ENCODE measurements around the gene TNRC6B.

The TNRC6B gene

DNA sequence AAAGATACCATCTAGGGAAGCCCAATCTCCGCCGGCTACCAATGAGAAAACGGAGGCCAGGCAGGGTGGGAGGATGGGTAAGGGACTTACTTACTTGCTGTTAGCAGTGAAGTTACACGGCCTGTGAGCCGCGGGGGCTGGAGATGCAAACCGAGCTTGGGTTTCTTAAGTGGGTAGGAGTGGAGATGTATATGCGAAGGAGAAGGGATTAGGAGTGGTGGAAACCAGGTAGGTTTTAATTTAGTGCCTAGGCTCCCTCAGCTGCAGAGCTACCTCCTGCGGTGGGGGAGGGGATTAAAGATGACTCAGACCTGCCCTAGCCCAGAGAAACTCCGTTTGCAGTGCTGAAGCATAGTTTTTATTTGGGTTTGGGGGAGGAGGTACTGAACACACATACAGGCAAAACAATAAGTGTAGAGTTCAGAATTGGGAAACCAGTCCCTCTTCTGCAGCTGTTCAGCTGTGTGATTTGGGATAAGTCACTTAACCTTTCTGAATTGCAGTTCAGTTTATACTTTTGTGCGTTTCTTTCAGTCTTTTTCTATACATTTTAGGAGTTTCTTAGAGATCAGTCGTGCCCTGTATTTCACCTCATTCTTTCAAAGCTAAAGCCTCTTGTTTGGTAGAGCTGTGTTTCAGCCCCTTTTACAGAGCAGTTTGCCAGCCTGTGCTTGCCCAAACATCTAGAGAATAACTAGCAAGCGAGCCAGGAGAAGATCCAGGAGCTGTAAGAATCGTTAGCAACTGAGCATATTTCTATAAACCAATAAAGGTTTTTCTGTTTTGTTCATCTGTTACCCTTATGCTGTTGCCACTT, 596 bp upstream of the TNRC6B start:
- no peaks in the 10 kb centered on the region for H3F3A ChIP-seq (ENCODE audit: insufficient read depth, low read length)

DNA sequence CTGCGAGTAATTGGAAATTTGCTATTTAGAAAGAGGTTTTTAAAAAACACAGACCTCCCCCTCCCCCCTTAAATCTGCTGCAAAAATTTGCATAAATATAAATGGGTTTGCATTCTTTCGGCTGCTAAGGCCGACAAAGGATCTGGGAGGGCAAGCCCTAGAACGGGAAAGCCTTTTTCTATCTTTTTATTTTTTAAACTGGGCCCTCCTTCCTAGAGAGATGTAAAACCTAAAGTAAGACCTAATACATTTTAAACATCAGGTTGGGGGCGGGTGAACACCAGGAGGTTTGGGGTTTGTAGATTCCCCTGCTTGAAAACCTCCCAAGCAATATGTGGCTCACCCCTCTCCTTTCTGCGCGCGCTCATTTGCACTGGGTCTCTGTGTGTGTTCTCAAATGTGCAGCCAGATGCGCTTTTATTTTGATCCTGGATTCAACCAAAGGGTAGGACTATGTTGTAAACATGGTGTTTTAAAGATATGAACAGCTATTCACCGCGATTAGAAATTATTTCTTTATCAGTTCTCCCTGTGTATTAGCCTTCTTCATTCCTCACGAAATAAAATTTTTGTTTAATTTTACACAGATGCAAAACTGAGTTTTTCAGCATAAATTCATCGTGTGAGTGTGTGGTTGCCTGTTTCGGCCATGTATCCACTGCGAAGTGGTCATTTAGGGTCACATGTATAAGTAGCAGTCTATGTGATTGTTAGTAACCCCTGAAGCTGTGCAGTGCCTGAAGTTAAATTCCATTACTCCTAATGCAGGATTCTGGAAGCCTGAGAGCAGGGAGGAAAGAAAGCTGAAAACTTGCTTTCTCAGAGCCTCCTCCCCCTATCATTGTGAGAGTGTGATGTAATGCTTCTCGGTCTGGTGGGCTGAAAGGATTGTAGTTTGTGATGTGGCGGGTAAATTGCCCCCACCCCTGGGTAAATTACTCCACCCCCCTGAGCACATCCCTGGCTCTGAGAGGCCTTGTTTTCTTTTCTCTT, 988 bp downstream of the TNRC6B start:
- H3K4me2 ChIP-seq (ENCODE audit: low read length): peak overlapping the region; percentile 77
- H3K36me3 ChIP-seq (ENCODE audit: insufficient read depth, low read length): peaks cover 9% of the 10 kb centered on the region; the same call in 1 of the 2 replicates
- H4K20me1 ChIP-seq (ENCODE audit: insufficient read depth, low read length): no peaks in the 10 kb centered on the region
- no peak overlapping the region for H2AFZ ChIP-seq (ENCODE audit: low read length)
- H3K79me2 ChIP-seq (ENCODE audit: insufficient read depth, low read length): peaks cover 57% of the 10 kb centered on the region
- H3K9me3 ChIP-seq (ENCODE audit: low read length): no peaks in the 10 kb centered on the region
- no peaks in the 10 kb centered on the region for H3K27me3 ChIP-seq (ENCODE audit: insufficient read depth, low read length)
- TF ChIP-seq EZH2 (IDR thresholded peaks at IDR 0.05; ENCODE audit: borderline replicate concordance, low read length): no peak
- TF ChIP-seq, protein P1, sequence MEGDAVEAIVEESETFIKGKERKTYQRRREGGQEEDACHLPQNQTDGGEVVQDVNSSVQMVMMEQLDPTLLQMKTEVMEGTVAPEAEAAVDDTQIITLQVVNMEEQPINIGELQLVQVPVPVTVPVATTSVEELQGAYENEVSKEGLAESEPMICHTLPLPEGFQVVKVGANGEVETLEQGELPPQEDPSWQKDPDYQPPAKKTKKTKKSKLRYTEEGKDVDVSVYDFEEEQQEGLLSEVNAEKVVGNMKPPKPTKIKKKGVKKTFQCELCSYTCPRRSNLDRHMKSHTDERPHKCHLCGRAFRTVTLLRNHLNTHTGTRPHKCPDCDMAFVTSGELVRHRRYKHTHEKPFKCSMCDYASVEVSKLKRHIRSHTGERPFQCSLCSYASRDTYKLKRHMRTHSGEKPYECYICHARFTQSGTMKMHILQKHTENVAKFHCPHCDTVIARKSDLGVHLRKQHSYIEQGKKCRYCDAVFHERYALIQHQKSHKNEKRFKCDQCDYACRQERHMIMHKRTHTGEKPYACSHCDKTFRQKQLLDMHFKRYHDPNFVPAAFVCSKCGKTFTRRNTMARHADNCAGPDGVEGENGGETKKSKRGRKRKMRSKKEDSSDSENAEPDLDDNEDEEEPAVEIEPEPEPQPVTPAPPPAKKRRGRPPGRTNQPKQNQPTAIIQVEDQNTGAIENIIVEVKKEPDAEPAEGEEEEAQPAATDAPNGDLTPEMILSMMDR (IDR thresholded peaks at IDR 0.05; ENCODE audit: low read length): no peak
- H3K27ac ChIP-seq (ENCODE audit: low read depth, low read length, poor library complexity, severe bottlenecking): peak overlapping the region; percentile 95
- H3F3A ChIP-seq (ENCODE audit: insufficient read depth, low read length): no peaks in the 10 kb centered on the region
- no peaks in the 10 kb centered on the region for H3K9me2 ChIP-seq (ENCODE audit: low read depth, low read length)
- peak overlapping the region; percentile 72 for H3K4me3 ChIP-seq (ENCODE audit: low read depth, low read length, poor library complexity, severe bottlenecking)
- H3K4me1 ChIP-seq (ENCODE audit: insufficient read depth, low read length, severe bottlenecking): peaks cover 66% of the 10 kb centered on the region
- H3K9ac ChIP-seq (ENCODE audit: low read length): peak overlapping the region; percentile 89

More for the DNA sequence above, 596 bp upstream of the TNRC6B start:
- TF ChIP-seq, protein P1 (IDR thresholded peaks at IDR 0.05; ENCODE audit: low read length): no peak
- TF ChIP-seq EZH2 (IDR thresholded peaks at IDR 0.05; ENCODE audit: borderline replicate concordance, low read length): no peak
- Histone ChIP-seq H3K27ac (ENCODE audit: low read depth, low read length, poor library complexity, severe bottlenecking) (peak overlapping the region; percentile 95), H3K9ac (ENCODE audit: low read length) (peak overlapping the region; percentile 74), H3K9me3 (ENCODE audit: low read length) (no peaks in the 10 kb centered on the region), H3K9me2 (ENCODE audit: low read depth, low read length) (no peaks in the 10 kb centered on the region), H3K79me2 (ENCODE audit: insufficient read depth, low read length) (peaks cover 41% of the 10 kb centered on the region), H3K27me3 (ENCODE audit: insufficient read depth, low read length) (no peaks in the 10 kb centered on the region), H3K4me1 (ENCODE audit: insufficient read depth, low read length, severe bottlenecking) (peaks cover 51% of the 10 kb centered on the region), H4K20me1 (ENCODE audit: insufficient read depth, low read length) (no peaks in the 10 kb centered on the region), H3K4me3 (ENCODE audit: low read depth, low read length, poor library complexity, severe bottlenecking) (peak overlapping the region; percentile 72), H2AFZ (ENCODE audit: low read length) (no peak overlapping the region), H3K4me2 (ENCODE audit: low read length) (peak overlapping the region; percentile 82), H3K36me3 (ENCODE audit: insufficient read depth, low read length) (peaks cover 9% of the 10 kb centered on the region; the same call in 1 of the 2 replicates)

DNA sequence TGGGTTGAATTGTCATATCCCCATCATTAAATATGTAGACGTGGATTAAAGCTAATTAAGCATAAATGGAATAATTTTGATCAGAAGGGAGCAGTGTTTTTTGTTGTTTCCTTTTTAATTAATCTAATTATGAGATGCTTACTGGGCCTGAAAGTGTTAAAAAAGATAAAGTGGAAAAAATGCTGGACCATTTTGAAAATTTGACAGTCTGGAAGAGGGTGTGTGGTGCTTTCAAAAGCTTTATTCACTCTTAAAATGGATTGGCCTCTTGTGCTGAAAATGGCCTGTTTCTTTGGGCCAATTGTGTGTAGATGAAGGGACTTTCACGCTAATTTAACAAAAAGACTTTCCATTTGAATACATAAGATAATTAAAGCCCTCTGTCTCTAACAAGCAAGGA, 1.8 kb downstream of the TNRC6B start:
- H3K9me3 ChIP-seq (ENCODE audit: low read length): no peaks in the 10 kb centered on the region
- no peaks in the 10 kb centered on the region for H3F3A ChIP-seq (ENCODE audit: insufficient read depth, low read length)
- peaks cover 9% of the 10 kb centered on the region; the same call in 1 of the 2 replicates for H3K36me3 ChIP-seq (ENCODE audit: insufficient read depth, low read length)
- H3K27ac ChIP-seq (ENCODE audit: low read depth, low read length, poor library complexity, severe bottlenecking): peak overlapping the region; percentile 95
- no peaks in the 10 kb centered on the region for H4K20me1 ChIP-seq (ENCODE audit: insufficient read depth, low read length)
- H3K79me2 ChIP-seq (ENCODE audit: insufficient read depth, low read length): peaks cover 65% of the 10 kb centered on the region
- no peaks in the 10 kb centered on the region for H3K27me3 ChIP-seq (ENCODE audit: insufficient read depth, low read length)
- peak overlapping the region; percentile 89 for H3K9ac ChIP-seq (ENCODE audit: low read length)
- H3K4me2 ChIP-seq (ENCODE audit: low read length): peak overlapping the region; percentile 77
- no peak overlapping the region for H2AFZ ChIP-seq (ENCODE audit: low read length)
- TF ChIP-seq, protein P1 (IDR thresholded peaks at IDR 0.05; ENCODE audit: low read length): no peak
- no peak for TF ChIP-seq EZH2 (IDR thresholded peaks at IDR 0.05; ENCODE audit: borderline replicate concordance, low read length)
- H3K4me3 ChIP-seq (ENCODE audit: low read depth, low read length, poor library complexity, severe bottlenecking): peak overlapping the region; percentile 72
- peaks cover 71% of the 10 kb centered on the region for H3K4me1 ChIP-seq (ENCODE audit: insufficient read depth, low read length, severe bottlenecking)
- H3K9me2 ChIP-seq (ENCODE audit: low read depth, low read length): no peaks in the 10 kb centered on the region

All from OCI-LY1 (cell line).